HS-27A (cell line): ENCODE data around the gene LPGAT1.
"Not testable (repeated sequence)": the region's sequence is repeated elsewhere in the genome, so short reads cannot be mapped to it uniquely, and the experiment has no call there.

Source experiments
- DNase-seq: peaks from one replicate; pipeline ENCODE4 v3.0.0-alpha.2; 2012; ENCODE audit warnings: low read depth, missing footprints

Gene LPGAT1

GRCh38 chr1:211703812-211704537, 126.6 kb downstream of the LPGAT1 start:
- no peak for DNase-seq

- no peak for DNase-seq
Measured at GRCh38 chr1:211701733-211702132, 128.8 kb downstream of the LPGAT1 start.

GRCh38 chr1:211699059-211699458, 131.5 kb downstream of the LPGAT1 start:
- DNase-seq = no peak

- no peak for DNase-seq
Measured at GRCh38 chr1:211698161-211699026, 132.2 kb downstream of the LPGAT1 start.

GRCh38 chr1:211697356-211697755, 133.2 kb downstream of the LPGAT1 start:
- DNase-seq = no peak

- DNase-seq = no peak
Measured at GRCh38 chr1:211695135-211695816, 135.3 kb downstream of the LPGAT1 start.

GRCh38 chr1:211693911-211694310, 136.7 kb downstream of the LPGAT1 start:
- DNase-seq = not testable (repeated sequence)
